ENCODE results near the gene PPP2R5E. TPM values are rescaled to one million over a fixed set of nuclear protein-coding genes. Genes with fewer than 3 reads are reported as not detected.
"Not testable (repeated sequence)": the region's sequence is repeated elsewhere in the genome, so short reads cannot be mapped to it uniquely, and the experiment has no call there.

The PPP2R5E gene
- 42.6 and 72.0 TPM in 2 replicates for total RNA-seq (ENCODE audit: low replicate concordance)

DNA sequence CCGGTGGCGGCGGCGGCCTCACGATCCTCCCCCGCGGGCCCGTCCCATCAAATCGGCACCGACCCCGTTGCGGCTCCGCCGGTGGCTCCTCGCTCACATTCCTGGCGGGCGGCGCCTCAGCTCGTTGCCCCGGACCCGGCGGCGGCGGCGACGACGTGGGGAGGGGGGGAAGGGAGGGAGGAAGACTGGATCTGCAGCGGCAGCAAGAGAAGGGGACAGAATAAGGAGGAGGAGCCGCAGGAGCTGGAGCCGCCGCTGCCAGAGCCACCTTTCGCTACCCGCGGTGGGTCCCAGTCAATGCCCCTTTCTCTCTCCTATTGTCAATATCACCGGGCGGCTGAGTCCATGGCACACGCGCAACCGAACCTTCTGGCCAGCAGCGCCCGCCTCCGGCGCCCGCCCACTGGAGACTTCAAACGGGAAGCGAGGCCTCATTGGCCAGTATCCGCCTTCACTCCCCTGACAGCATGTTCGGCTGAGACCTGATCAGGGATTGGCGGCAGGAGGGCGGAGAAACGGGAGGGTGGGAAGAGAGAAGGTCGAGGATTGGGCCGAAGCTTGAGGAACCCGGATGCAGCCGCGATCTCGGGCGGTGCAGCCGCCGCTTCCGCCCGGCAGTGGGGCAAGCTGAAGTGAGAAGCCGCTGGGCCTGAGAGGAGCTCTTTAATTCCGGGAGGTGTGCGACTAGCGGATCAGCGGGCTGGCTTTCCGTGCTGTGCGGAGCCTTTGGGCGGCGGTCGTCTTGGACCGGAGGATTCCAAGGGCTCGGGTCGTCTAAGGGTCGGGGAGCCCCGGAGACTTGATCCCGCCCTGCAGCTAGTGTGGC, at the start of gene PPP2R5E:
Gene PPP2R5E (minus strand): TSS at position 378 of the 826 bp plus-strand sequence. CDS start 3,692 bp downstream, outside the sequence.
- H3K4me1 Mint-ChIP-seq = peaks cover 22% of the 10 kb centered on the region
- Histone ChIP-seq H4K20me1 (ENCODE audit: low read depth) (peaks cover 25% of the 10 kb centered on the region), H3F3A (ENCODE audit: low read depth) (peaks cover 30% of the 10 kb centered on the region), H3K9ac (peak within 1 kb of the TSS; percentile 85), H3K4me3 (peak within 1 kb of the TSS; percentile 96), H3K27ac (peak within 1 kb of the TSS; percentile 95), H3K9me3 (ENCODE audit: low read depth) (no peaks in the 10 kb centered on the region), H3K4me2 (peak within 1 kb of the TSS; percentile 81), H3K79me2 (ENCODE audit: low read depth) (peaks cover 55% of the 10 kb centered on the region), H3K36me3 (peaks cover 10% of the 10 kb centered on the region), H3K27me3 (no peaks in the 10 kb centered on the region), H2AFZ (replicated peaks) (peak within 1 kb of the TSS; percentile 74), H3K4me1 (peaks cover 16% of the 10 kb centered on the region)
- peak within 1 kb of the TSS; percentile 90 for H3K4me3 Mint-ChIP-seq
- no peaks in the 10 kb centered on the region for H3K27me3 Mint-ChIP-seq (ENCODE audit: insufficient read depth, low read depth)
- peaks cover 11% of the 10 kb centered on the region for H3K36me3 Mint-ChIP-seq
- H3K9me3 Mint-ChIP-seq = no peaks in the 10 kb centered on the region
- no peak for TF ChIP-seq EZH2phosphoT487 (IDR thresholded peaks at IDR 0.05)
- TF ChIP-seq, protein P1, sequence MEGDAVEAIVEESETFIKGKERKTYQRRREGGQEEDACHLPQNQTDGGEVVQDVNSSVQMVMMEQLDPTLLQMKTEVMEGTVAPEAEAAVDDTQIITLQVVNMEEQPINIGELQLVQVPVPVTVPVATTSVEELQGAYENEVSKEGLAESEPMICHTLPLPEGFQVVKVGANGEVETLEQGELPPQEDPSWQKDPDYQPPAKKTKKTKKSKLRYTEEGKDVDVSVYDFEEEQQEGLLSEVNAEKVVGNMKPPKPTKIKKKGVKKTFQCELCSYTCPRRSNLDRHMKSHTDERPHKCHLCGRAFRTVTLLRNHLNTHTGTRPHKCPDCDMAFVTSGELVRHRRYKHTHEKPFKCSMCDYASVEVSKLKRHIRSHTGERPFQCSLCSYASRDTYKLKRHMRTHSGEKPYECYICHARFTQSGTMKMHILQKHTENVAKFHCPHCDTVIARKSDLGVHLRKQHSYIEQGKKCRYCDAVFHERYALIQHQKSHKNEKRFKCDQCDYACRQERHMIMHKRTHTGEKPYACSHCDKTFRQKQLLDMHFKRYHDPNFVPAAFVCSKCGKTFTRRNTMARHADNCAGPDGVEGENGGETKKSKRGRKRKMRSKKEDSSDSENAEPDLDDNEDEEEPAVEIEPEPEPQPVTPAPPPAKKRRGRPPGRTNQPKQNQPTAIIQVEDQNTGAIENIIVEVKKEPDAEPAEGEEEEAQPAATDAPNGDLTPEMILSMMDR (IDR thresholded peaks at IDR 0.05) = no peak
- no peak for TF ChIP-seq EZH2 (IDR thresholded peaks at IDR 0.05)
- H3K27ac Mint-ChIP-seq = peak within 1 kb of the TSS; percentile 95
- DNase-seq (ENCODE audit: low spot score) = peak; percentile 99

DNA sequence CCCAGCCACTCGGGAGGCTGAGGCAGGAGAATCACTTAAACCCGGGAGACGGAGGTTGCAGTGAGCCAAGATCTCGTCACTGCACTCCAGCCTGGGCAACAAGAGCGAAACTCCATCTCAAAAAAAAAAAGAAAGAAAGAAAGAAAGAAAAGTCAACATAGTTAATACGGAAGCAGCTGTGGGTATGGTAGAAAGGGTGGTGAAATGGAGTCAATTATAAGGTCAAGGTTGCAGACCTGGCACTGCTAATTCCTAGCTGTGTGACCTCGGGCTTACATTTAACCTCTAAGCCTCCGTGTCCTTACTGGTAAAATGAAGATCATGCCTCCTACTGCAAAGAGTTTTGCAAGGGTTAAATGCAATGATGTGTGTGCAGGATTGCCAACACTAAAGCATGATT, 39.9 kb upstream of the PPP2R5E start:
- not testable (repeated sequence) for H3K9ac ChIP-seq; H3K4me1 ChIP-seq; H3K27ac ChIP-seq; H3K27ac Mint-ChIP-seq; H3K36me3 ChIP-seq; H2AFZ ChIP-seq (replicated peaks); H3K9me3 Mint-ChIP-seq; H3K79me2 ChIP-seq (ENCODE audit: low read depth); H3K4me1 Mint-ChIP-seq; H3K36me3 Mint-ChIP-seq; DNase-seq (ENCODE audit: low spot score); H3K4me3 Mint-ChIP-seq; H3K9me3 ChIP-seq (ENCODE audit: low read depth); H3K4me2 ChIP-seq; H3K4me3 ChIP-seq; H3F3A ChIP-seq (ENCODE audit: low read depth); H4K20me1 ChIP-seq (ENCODE audit: low read depth); H3K27me3 ChIP-seq; H3K27me3 Mint-ChIP-seq (ENCODE audit: insufficient read depth, low read depth)

DNA sequence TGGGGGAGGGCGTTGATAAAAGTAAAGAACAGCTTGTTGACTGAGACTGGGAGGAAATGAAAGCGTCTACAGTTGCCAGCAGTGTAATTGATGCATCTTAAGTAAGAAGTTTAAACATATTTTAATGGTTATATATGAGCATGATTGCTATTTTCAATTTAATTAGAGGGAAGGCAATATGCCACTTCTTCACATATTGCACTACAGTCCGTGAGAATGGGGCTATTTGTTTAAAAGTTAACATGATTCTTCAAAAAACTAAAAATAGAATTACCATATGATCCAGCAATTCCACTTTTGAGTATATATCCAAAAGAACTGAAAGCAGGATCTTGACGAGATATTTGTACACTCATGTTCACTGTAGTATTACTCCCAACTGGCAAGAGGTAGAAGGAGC, 38.3 kb upstream of the PPP2R5E start:
- Mint-ChIP-seq H3K27ac (no peak overlapping the region), H3K9me3 (no peaks in the 10 kb centered on the region), H3K36me3 (no peaks in the 10 kb centered on the region), H3K4me1 (no peaks in the 10 kb centered on the region), H3K27me3 (ENCODE audit: insufficient read depth, low read depth) (peaks cover 5% of the 10 kb centered on the region), H3K4me3 (no peak overlapping the region)
- H3K79me2 ChIP-seq (ENCODE audit: low read depth) = no peaks in the 10 kb centered on the region
- no peaks in the 10 kb centered on the region for H3K27me3 ChIP-seq
- no peak overlapping the region for H2AFZ ChIP-seq (replicated peaks)
- no peaks in the 10 kb centered on the region for H3F3A ChIP-seq (ENCODE audit: low read depth)
- no peaks in the 10 kb centered on the region for H3K9me3 ChIP-seq (ENCODE audit: low read depth)
- no peak overlapping the region for H3K27ac ChIP-seq
- H3K4me3 ChIP-seq = no peak overlapping the region
- no peak overlapping the region for H3K9ac ChIP-seq
- H3K4me1 ChIP-seq = no peaks in the 10 kb centered on the region
- no peak for DNase-seq (ENCODE audit: low spot score)
- no peaks in the 10 kb centered on the region for H3K36me3 ChIP-seq
- H4K20me1 ChIP-seq (ENCODE audit: low read depth) = no peaks in the 10 kb centered on the region
- TF ChIP-seq EZH2phosphoT487 (IDR thresholded peaks at IDR 0.05) = no peak
- TF ChIP-seq, protein P1 (IDR thresholded peaks at IDR 0.05) = no peak
- no peak for TF ChIP-seq EZH2 (IDR thresholded peaks at IDR 0.05)
- no peak overlapping the region for H3K4me2 ChIP-seq

DNA sequence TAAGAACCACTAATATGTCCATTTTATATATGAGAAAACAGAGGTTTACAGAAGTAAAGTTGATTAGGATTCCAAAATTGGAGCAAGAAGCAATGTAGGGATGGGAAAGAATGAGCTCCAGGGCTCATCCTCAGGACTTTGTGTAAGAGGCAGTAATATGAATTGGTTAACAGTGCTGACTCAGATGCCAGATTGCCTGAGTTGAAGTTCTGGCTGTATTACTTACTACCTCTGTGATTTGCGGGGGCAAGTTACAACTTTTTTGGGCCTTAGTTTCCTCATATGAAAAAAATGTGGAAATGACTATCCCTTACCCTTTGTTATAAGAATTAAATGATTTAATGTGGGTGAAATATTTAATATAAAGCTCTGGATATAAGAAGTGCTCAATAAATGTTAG, 35.1 kb upstream of the PPP2R5E start:
- Mint-ChIP-seq H3K27me3 (ENCODE audit: insufficient read depth, low read depth) (peaks cover 4% of the 10 kb centered on the region), H3K9me3 (no peaks in the 10 kb centered on the region), H3K4me3 (no peak overlapping the region), H3K27ac (no peak overlapping the region), H3K36me3 (no peaks in the 10 kb centered on the region), H3K4me1 (no peaks in the 10 kb centered on the region)
- no peaks in the 10 kb centered on the region for H3K79me2 ChIP-seq (ENCODE audit: low read depth)
- TF ChIP-seq EZH2 (IDR thresholded peaks at IDR 0.05) = no peak
- TF ChIP-seq, protein P1 (IDR thresholded peaks at IDR 0.05) = no peak
- no peak for TF ChIP-seq EZH2phosphoT487 (IDR thresholded peaks at IDR 0.05)
- H3K36me3 ChIP-seq = no peaks in the 10 kb centered on the region
- H3K4me3 ChIP-seq = no peak overlapping the region
- H2AFZ ChIP-seq (replicated peaks) = no peak overlapping the region
- no peak for DNase-seq (ENCODE audit: low spot score)
- no peaks in the 10 kb centered on the region for H3K4me1 ChIP-seq
- no peak overlapping the region for H3K9ac ChIP-seq
- H3K9me3 ChIP-seq (ENCODE audit: low read depth) = no peaks in the 10 kb centered on the region
- H3K27ac ChIP-seq = no peak overlapping the region
- H4K20me1 ChIP-seq (ENCODE audit: low read depth) = no peaks in the 10 kb centered on the region
- H3F3A ChIP-seq (ENCODE audit: low read depth) = no peaks in the 10 kb centered on the region
- no peaks in the 10 kb centered on the region for H3K27me3 ChIP-seq
- no peak overlapping the region for H3K4me2 ChIP-seq
